Measurements from ENCODE around the gene TYW1.

DNA sequence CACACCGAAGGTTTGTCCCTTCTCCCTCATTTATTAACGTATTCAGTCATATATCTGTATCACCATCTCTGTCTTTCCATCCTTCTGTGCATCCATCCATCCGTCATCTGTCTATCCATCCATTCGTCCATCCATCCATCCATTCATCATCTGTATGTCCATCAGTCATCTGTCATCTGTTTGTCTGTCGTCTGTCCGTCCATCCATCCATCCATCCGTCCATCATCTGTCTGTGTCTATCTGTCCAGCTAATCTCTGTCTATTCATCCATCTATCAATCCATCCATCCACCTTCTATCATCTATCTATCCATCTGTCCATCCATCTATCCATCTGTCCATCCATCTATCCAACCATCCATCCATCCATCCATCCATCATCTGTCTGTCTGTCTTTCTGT lies 213.9 kb downstream of the TYW1 start:
- TF ChIP-seq PATZ1 (CRISPR knock-in tag; IDR thresholded peaks at IDR 0.05; ENCODE audit: borderline replicate concordance): no peak
- no peak for TF ChIP-seq PPARA (CRISPR knock-in tag; IDR thresholded peaks at IDR 0.05; ENCODE audit: borderline replicate concordance)
- no peak for TF ChIP-seq RARB (CRISPR knock-in tag; IDR thresholded peaks at IDR 0.05)
- no peak for TF ChIP-seq ARNTL (CRISPR knock-in tag; IDR thresholded peaks at IDR 0.05; ENCODE audit: borderline replicate concordance, low read depth)
- TF ChIP-seq ZFP30 (CRISPR knock-in tag; IDR thresholded peaks at IDR 0.05): no peak
- no peak for TF ChIP-seq CREB5 (CRISPR knock-in tag; IDR thresholded peaks at IDR 0.05; ENCODE audit: low read depth)
- no peak for TF ChIP-seq ZFP3 (CRISPR knock-in tag; IDR thresholded peaks at IDR 0.05)
- no peak for TF ChIP-seq TOX (CRISPR knock-in tag; IDR thresholded peaks at IDR 0.05; ENCODE audit: borderline replicate concordance)
- TF ChIP-seq ISL1 (CRISPR knock-in tag; IDR thresholded peaks at IDR 0.05): no peak
- no peak for TF ChIP-seq SNAI2 (CRISPR knock-in tag; IDR thresholded peaks at IDR 0.05)
- TF ChIP-seq GLIS3 (CRISPR knock-in tag; IDR thresholded peaks at IDR 0.05): no peak
- no peak for TF ChIP-seq CSRNP3 (CRISPR knock-in tag; IDR thresholded peaks at IDR 0.05)
- TF ChIP-seq CSDC2 (CRISPR knock-in tag; IDR thresholded peaks at IDR 0.05): no peak

All from SK-N-SH treated with all-trans-retinoic acid at 6 μM for 48 hours (cell line).